Effector memory CD4-positive, alpha-beta T cell (primary cell): ENCODE results near the gene IL17REL.

Experiments used
- DNase-seq, 3 donors: peaks; one replicate each; pipeline ENCODE4 v3.0.0-alpha.2; 2020
- H3K27ac ChIP-seq: 2 replicates; pipeline ENCODE4 v1.7.0; 2013; ENCODE audit warnings: mild to moderate bottlenecking, low read length, moderate library complexity; ENCODE audit not compliant: insufficient read depth, poor library complexity, severe bottlenecking
- H3K27me3 ChIP-seq: replicated peaks from 2 replicates; pipeline ENCODE4 v1.7.0; 2013; ENCODE audit warnings: mild to moderate bottlenecking, low read length; ENCODE audit not compliant: insufficient read depth, control insufficient read depth, poor library complexity, severe bottlenecking
- H3K36me3 ChIP-seq: 2 replicates; pipeline ENCODE4 v1.7.0; 2013; ENCODE audit warnings: mild to moderate bottlenecking, low read length, moderate library complexity; ENCODE audit not compliant: control insufficient read depth, insufficient read depth
- H3K4me1 ChIP-seq: 2 replicates; pipeline ENCODE4 v1.7.0; 2013; ENCODE audit warnings: low read length, mild to moderate bottlenecking; ENCODE audit not compliant: control insufficient read depth, insufficient read depth, poor library complexity, severe bottlenecking
- H3K4me3 ChIP-seq: 2 replicates; pipeline ENCODE4 v1.7.0; 2013; ENCODE audit warnings: low read length, low read depth, mild to moderate bottlenecking; ENCODE audit not compliant: insufficient read depth, poor library complexity, severe bottlenecking
- H3K9me3 ChIP-seq: 2 replicates; pipeline ENCODE4 v1.7.0; 2013; ENCODE audit warnings: mild to moderate bottlenecking, low read length, moderate library complexity; ENCODE audit not compliant: control insufficient read depth

IL17REL gene

GRCh38 chr22:49966041-49966773 is 46.4 kb downstream of the IL17REL start:
- H3K4me1 ChIP-seq: peaks cover 35% of the 10 kb centered on the region
- no peaks in the 10 kb centered on the region for H3K9me3 ChIP-seq
- no peak overlapping the region for H3K4me3 ChIP-seq
- DNase-seq: no peak
- no peaks in the 10 kb centered on the region for H3K27me3 ChIP-seq
- H3K27ac ChIP-seq: peak overlapping the region; percentile 41
- peaks cover 17% of the 10 kb centered on the region for H3K36me3 ChIP-seq

DNA sequence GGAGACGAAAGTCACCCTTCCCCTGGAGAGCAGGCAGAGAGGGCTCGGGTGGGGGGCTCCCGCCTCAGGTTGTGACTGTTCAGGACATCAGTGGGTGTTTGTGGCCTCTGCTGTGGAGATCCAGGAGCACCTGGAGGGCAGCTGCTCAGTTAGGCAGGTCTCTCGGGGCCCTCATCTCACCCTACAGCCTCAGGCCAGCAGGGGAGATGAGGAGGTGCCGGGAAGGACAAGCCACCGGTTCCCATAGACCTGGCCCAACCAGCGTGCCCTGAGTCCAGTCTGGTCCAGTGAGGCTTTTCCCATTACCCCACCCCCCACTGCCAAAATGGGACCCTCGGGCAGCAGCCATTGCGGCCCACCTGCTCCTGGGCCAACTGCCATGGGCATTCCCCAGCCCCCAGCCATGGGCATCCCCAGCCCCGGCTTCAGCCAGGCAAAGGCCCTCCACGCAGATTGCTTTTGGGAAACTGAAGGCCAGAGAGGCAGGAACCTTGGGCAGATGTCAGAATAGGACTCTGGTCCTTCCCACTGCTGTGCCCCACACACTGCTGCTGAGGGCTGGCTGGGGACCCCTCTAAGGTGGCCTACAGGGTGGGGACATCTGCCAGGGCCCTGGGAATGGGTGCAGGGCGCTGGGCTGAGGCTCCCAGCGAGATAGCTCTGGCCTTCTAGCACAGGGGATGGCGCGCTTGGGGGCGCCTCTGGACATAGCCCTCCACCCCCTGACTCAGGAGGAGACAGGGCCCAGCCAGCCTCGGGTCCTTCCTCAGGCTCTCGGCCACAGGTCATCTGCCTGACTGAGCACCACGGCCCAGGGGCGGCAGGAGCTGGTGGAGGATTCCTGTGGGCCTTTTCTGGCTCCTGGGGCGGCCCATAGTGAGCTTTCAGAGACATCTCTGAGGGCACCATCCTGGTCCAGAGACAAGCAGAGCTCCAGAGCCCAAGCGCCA is 47.2 kb downstream of the IL17REL start:
- Histone ChIP-seq H3K27ac (peak overlapping the region; percentile 97), H3K9me3 (no peaks in the 10 kb centered on the region), H3K4me1 (peaks cover 28% of the 10 kb centered on the region), H3K27me3 (no peaks in the 10 kb centered on the region), H3K4me3 (no peak overlapping the region), H3K36me3 (peaks cover 17% of the 10 kb centered on the region)
- DNase-seq: no peak

- peak overlapping the region; percentile 97 for H3K27ac ChIP-seq
- DNase-seq: peak in 1 of 3 donors; percentile 30
- peaks cover 17% of the 10 kb centered on the region for H3K36me3 ChIP-seq
- H3K4me1 ChIP-seq: peaks cover 31% of the 10 kb centered on the region
- no peak overlapping the region for H3K4me3 ChIP-seq
- no peaks in the 10 kb centered on the region for H3K9me3 ChIP-seq
- H3K27me3 ChIP-seq: no peaks in the 10 kb centered on the region
Measured at GRCh38 chr22:49964136-49965090, 48.2 kb downstream of the IL17REL start.

DNA sequence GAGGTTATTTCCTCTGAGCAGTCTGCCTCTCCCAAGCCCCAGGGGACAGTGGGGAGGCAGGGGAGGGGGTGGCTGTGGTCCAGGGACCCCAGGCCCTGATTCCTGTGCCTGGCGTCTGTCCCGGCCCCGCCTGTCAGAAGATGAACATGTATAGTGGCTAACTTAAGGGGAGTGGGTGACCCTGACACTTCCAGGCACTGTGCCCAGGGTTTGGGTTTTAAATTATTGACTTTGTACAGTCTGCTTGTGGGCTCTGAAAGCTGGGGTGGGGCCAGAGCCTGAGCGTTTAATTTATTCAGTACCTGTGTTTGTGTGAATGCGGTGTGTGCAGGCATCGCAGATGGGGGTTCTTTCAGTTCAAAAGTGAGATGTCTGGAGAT is 48.9 kb downstream of the IL17REL start:
- H3K36me3 ChIP-seq: peaks cover 17% of the 10 kb centered on the region
- peak overlapping the region; percentile 97 for H3K27ac ChIP-seq
- no peaks in the 10 kb centered on the region for H3K9me3 ChIP-seq
- DNase-seq: no peak
- H3K4me3 ChIP-seq: no peak overlapping the region
- peaks cover 31% of the 10 kb centered on the region for H3K4me1 ChIP-seq
- no peaks in the 10 kb centered on the region for H3K27me3 ChIP-seq

- Histone ChIP-seq H3K27ac (peak overlapping the region; percentile 97), H3K27me3 (no peaks in the 10 kb centered on the region), H3K36me3 (peaks cover 17% of the 10 kb centered on the region), H3K9me3 (no peaks in the 10 kb centered on the region), H3K4me1 (peaks cover 31% of the 10 kb centered on the region), H3K4me3 (peak overlapping the region; percentile 56)
- DNase-seq: no peak
Measured at GRCh38 chr22:49962751-49963646, 49.6 kb downstream of the IL17REL start.

- Histone ChIP-seq H3K27ac (peak overlapping the region; percentile 97), H3K27me3 (no peaks in the 10 kb centered on the region), H3K9me3 (no peaks in the 10 kb centered on the region), H3K4me1 (peaks cover 31% of the 10 kb centered on the region), H3K4me3 (peak overlapping the region; percentile 89), H3K36me3 (peaks cover 17% of the 10 kb centered on the region)
- peak; percentile 83 to 91 (median 88) for DNase-seq
Measured at GRCh38 chr22:49962012-49962750, 50.4 kb downstream of the IL17REL start.

DNA sequence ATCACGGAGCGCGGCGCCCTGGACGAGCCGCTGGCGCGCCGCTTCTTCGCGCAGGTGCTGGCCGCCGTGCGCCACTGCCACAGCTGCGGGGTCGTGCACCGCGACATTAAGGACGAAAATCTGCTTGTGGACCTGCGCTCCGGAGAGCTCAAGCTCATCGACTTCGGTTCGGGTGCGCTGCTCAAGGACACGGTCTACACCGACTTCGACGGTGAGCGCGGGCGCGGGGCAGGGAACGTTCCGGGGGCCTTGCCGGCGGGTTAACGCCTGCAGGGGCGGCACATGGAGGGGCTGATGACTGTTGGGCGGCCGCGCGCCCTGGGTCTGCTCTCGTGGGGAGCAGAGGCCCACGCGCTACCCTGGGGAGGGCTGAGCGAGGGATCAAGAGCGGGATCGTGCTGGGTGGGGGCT is 51.0 kb downstream of the IL17REL start:
- DNase-seq: no peak
- Histone ChIP-seq H3K36me3 (peaks cover 17% of the 10 kb centered on the region), H3K4me1 (peaks cover 31% of the 10 kb centered on the region), H3K4me3 (peak overlapping the region; percentile 89), H3K27me3 (no peaks in the 10 kb centered on the region), H3K9me3 (no peaks in the 10 kb centered on the region), H3K27ac (peak overlapping the region; percentile 97)

- peaks cover 31% of the 10 kb centered on the region for H3K4me1 ChIP-seq
- H3K27me3 ChIP-seq: no peaks in the 10 kb centered on the region
- peaks cover 17% of the 10 kb centered on the region for H3K36me3 ChIP-seq
- H3K4me3 ChIP-seq: peak overlapping the region; percentile 89
- peak overlapping the region; percentile 97 for H3K27ac ChIP-seq
- no peaks in the 10 kb centered on the region for H3K9me3 ChIP-seq
- DNase-seq: peak in 1 of 3 donors; percentile 9
Measured at GRCh38 chr22:49961005-49961600, 51.5 kb downstream of the IL17REL start.
